Lung microvascular endothelial cell (primary cell): ENCODE data around the gene HOXC4. TPM values are rescaled to one million over a fixed set of nuclear protein-coding genes. Genes with fewer than 3 reads are reported as not detected.
A peak's percentile ranks its signal among the peaks of the same experiment; 100 is the strongest.

Experiments
- DNase-seq, 2 donors: peaks; one replicate each; pipeline versions ENCODE4 v3.0.0 to v3.0.0-alpha.2; 2010; ENCODE audit warnings: low read depth in 2 of 2
- total RNA-seq: library from RNA; depleted of rRNA; stranded (reverse); fragments of >200 nt; gene quantifications from 2 replicates; pipeline ENCODE4 v1.2.1, GENCODE V29; 2014

Gene HOXC4
- total RNA-seq, 1 donor from 2014 or later = not detected

DNA sequence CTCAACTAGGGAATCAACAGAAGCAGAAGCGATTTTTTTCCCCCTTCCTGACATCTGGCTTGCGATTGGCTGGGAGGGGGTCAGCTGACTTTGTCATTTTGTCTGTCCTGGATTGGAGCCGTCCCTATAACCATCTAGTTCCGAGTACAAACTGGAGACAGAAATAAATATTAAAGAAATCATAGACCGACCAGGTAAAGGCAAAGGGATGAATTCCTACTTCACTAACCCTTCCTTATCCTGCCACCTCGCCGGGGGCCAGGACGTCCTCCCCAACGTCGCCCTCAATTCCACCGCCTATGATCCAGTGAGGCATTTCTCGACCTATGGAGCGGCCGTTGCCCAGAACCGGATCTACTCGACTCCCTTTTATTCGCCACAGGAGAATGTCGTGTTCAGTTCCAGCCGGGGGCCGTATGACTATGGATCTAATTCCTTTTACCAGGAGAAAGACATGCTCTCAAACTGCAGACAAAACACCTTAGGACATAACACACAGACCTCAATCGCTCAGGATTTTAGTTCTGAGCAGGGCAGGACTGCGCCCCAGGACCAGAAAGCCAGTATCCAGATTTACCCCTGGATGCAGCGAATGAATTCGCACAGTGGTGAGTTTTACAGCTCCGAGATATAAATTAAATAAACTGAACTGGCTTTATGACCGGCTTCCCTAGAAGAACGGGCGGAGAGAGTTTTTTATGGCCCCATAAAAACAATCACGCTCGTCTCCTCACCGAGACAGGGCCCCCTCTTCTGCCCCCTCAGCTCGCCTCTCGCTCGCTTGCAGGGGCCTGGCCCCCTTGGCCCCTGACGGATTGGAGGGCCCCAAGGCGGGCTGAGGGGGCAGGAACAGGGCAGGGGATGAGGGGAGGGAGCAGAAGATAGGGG lies 25.1 kb upstream of the HOXC4 start, which contains the start of gene HOXC6:
Gene HOXC6 (plus strand): TSS at position 127 of the 888 bp plus-strand sequence. CDS start 82 bp downstream, at position 209.
- no peak for DNase-seq

DNA sequence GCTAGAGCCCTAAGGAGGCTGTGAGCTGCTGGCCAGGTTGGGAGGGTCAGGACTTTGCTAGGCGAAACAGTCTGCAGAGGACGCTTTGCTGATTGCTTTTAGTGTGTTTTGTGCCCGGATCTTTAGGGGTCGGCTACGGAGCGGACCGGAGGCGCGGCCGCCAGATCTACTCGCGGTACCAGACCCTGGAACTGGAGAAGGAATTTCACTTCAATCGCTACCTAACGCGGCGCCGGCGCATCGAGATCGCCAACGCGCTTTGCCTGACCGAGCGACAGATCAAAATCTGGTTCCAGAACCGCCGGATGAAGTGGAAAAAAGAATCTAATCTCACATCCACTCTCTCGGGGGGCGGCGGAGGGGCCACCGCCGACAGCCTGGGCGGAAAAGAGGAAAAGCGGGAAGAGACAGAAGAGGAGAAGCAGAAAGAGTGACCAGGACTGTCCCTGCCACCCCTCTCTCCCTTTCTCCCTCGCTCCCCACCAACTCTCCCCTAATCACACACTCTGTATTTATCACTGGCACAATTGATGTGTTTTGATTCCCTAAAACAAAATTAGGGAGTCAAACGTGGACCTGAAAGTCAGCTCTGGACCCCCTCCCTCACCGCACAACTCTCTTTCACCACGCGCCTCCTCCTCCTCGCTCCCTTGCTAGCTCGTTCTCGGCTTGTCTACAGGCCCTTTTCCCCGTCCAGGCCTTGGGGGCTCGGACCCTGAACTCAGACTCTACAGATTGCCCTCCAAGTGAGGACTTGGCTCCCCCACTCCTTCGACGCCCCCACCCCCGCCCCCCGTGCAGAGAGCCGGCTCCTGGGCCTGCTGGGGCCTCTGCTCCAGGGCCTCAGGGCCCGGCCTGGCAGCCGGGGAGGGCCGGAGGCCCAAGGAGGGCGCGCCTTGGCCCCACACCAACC lies 23.9 kb upstream of the HOXC4 start:
- DNase-seq = no peak

DNA sequence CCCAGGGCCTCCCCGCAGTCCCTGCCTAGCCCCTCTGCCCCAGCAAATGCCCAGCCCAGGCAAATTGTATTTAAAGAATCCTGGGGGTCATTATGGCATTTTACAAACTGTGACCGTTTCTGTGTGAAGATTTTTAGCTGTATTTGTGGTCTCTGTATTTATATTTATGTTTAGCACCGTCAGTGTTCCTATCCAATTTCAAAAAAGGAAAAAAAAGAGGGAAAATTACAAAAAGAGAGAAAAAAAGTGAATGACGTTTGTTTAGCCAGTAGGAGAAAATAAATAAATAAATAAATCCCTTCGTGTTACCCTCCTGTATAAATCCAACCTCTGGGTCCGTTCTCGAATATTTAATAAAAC lies 23.2 kb upstream of the HOXC4 start:
- DNase-seq = no peak

DNA sequence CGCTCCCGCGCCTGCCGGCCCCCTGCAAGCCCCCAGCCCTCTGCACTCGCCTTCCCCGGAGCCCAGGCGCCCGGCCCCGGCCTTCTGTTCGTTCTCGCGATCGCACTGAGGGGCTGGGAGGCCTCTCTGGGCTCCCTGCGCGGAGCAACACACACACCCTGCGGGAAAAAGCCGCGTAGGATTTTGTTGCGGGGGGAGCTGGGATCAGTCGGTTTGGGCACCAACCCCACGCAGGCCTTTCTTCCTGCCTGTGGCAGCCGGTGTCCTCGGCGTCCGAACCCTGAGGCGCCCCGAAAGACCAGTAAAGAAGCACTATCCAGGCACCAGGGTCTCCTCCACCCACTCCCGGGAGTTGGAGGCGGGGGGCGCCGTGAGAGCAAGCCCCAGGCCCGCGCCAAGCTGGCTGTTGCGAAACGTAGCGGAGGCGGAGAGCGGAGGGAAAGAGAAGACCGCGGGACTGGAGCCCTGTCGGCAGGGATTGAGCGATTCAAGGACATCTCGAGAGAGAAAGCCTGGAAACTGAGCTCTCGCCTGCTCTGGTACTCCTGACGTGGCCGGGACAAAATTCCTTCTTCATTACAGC lies 22.7 kb upstream of the HOXC4 start:
- no peak for DNase-seq

DNA sequence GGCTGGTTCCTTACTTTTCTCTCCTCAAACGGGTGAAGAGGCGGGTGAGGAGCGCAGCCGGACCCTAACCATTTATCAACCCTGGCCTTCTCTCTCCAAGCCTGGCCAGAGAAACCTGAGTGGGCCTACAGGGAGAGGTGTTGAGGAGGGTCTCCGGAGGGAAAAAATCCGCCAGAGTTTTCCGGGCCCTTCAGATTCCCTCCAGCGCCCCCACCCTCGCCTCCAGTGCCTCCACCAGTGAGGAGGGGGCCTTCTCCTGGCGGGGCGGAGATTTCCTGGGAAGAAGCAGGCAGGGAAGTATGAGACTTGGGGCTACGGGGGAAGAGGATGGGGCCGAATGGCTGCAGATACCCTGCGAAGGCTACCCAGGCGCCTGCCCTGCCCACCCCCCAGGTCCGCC lies 22.2 kb upstream of the HOXC4 start:
- no peak for DNase-seq

DNA sequence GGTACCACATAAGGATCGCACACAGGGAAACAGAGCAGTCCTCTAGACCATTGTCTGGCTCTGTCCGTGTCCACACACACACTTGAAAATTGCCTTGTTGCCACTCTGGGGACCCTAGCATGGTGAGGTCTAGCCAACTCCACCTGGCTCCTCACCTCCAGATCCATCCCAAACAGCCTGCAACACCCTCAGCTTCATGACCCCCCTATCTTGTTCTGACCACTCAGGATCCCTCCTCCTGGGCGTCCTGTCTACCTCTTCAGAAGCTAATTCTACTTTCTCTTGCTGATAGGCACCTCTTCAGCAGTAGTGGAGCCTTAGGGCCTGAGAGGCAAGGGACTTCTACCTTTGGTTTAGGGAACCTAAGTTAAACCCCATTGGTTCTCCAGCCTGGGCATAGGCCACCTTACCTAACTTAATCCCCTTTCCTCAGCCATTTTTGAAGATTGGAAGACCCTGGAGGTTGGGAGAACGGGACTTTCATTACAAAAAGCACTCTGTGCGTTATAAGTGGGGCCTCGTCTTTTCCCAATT lies 21.5 kb upstream of the HOXC4 start:
- no peak for DNase-seq

DNA sequence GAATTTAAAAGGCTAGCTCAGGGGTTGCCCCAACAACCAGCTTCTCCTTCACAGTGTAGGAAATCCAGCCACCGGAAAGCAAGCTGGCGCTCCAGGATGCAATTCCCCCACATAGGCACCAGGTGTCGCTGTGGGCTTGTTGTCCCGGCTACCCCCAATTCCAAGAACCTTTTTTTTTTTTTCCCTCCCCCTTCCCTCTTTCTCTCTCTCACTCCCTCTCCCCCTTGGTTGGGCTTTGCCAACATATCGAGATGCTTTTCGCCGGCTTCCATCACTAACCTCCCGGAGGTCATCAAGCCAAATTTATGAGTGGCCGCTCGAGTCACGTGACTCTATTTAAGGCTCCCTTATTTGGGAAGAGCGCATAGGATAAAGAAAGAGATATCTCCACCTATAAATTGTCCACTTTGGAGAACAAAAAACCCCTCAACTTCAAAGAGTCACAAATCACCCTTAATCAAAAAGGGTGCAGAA lies 21.0 kb upstream of the HOXC4 start, which contains the start of gene HOXC5:
Gene HOXC5 (plus strand): TSS at position 424 of the 474 bp plus-strand sequence. CDS start 73 bp downstream, outside the sequence.
- peak; percentile 48 to 63 for DNase-seq

DNA sequence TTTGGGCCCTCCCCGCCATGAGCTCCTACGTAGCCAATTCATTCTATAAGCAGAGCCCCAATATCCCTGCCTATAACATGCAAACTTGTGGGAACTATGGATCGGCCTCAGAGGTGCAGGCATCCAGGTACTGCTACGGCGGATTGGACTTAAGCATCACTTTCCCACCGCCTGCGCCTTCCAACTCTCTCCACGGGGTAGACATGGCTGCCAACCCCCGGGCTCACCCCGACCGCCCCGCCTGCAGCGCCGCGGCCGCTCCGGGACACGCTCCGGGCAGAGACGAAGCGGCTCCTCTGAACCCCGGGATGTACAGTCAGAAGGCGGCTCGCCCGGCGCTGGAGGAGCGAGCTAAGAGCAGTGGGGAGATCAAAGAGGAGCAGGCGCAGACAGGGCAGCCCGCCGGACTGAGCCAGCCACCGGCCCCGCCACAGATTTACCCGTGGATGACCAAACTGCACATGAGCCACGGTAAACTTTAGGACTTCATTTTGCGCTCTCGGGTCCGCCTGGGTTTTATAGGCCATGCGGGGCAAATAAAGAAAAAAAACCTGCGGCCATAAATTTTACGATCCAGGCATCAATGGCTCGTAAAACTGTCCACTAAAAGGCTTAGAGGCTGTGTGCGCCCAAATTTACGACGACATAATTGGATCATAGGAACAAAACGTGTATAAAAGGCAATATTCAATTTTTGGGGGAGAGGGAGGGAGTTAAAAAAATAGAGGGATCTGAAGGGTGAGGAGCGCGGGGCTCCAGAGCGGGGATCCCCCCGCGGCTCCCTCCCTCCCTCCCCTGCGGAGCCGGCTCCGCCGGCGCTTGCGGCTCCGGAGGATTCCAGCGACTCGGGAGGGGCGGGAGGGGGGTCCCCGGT lies 20.3 kb upstream of the HOXC4 start:
- no peak for DNase-seq

DNA sequence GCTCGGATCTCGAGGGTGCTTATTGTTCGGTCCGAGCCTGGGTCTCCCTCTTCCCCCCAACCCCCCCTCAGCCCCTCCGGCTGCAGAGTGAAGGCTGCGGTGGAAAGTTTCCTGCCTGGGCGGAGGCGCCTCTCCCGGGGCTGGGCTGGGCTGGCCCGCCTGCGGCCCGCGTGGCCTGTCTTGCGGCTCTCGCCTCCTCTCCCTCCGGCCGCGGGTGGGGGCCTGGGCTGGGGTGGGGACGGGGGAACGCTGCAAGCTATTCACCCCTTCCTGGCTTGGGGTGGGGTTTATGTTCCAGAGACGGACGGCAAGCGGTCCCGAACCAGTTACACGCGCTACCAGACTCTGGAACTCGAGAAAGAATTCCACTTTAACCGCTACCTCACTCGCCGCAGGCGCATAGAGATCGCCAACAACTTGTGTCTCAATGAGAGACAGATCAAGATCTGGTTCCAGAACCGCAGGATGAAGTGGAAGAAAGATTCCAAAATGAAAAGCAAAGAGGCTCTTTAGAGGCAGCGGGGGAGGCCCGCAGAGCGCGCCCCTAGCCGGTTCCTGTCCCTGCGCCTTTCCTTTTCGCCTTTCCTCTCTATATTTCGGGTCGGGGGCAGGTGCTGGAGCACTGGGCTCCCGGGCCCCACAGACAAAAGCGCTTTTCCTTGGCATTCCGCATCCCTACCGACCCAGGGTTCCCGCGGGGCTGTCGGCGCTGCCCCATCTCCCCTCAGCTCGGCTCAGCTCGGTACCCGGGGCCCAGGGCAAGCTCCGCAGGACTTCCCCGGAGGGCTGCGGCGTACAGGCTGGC lies 19.5 kb upstream of the HOXC4 start:
- no peak for DNase-seq

DNA sequence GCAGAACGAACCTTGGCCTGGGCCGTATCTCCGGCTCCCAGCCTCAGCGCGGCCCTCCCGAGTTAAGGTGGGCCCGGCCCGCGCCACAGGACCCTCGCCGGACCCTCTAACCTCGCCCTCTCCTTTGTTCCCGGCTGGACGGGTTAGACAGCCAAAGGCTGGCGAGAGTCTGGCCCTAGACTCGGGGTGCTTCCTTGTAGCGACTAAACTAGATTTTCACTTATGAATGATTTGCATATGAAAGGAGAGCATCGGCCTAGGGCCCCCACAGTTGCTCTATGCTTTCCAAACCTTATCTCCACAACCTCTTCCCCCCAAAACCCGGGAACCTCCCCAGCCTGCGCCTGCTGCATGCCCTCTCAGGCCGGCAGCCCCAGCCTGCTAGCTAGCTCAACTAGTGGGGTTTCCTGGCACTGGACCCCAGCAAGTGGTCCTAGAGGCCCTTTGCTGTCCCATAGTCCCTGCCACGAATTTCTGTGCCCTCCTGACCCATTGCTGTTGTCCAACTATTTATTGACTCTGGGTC lies 18.8 kb upstream of the HOXC4 start:
- no peak for DNase-seq

DNA sequence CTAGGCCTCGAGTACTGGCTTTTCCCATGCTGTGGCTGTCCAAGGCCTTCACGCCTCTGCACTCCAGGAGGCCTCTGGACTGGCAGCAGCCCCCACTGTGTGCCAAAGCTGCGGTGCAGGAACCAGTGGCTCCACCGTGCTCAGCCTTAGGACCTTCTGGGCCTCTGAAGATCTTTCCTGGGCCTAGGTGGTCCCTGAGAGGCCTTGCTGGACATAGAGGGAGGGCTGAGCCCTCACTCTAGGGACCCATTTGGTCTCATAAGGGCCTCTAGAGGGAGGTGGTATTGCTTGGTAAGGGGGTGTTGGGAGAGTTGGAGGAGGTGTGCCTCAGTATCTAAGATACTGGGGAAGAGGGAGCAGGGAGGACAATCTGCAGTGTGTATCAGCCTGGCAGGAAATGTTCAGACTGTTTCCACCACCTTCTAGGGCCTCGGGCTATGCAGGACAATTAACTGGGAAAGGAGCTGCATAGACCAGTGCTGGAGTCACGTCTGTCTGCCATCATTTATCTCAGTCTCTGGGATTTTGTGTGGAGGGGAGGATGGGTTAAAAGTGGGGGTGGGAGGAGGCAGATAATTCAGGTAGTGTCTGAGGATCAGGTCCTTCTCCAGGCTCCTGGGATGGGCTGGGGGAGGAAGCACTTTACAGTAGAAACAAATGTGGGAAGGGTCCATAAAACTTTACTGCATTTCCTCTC lies 17.9 kb upstream of the HOXC4 start:
- no peak for DNase-seq

DNA sequence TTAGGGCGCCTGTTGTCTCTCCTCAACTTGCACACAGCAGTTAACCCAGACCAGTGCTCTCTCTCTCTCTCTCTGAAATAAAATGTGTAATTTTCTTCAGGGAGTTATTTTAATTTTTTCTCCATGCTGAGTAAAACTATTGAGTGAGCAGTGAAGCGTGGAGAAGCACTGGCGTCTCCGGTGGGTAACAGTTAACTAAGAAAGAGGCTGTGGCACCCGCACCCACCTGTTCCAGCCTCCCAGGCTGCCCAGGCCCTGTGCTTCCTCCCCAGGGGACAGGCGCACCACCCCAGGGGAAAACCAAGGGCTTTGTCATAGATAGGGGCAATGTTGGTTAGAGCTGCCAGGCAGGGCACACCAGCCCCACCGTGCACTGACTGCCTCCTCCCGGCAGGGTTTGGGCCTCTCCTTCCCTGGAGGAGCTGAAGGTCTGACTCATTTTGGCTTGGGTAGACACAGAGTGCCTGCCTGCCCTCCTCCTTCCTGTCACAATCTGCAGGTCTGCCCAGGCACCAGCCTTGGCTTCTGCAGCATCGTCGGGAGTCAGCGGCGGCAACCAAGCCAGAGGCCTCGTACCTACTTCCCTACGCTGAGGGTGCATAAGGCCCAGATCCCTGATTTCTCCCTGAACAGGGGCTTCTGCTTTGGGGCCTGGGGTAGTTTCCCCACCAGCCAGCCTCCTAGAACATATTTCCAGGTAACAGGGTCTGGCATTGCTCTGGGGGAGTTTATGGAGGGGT lies 16.8 kb upstream of the HOXC4 start:
- DNase-seq = no peak

DNA sequence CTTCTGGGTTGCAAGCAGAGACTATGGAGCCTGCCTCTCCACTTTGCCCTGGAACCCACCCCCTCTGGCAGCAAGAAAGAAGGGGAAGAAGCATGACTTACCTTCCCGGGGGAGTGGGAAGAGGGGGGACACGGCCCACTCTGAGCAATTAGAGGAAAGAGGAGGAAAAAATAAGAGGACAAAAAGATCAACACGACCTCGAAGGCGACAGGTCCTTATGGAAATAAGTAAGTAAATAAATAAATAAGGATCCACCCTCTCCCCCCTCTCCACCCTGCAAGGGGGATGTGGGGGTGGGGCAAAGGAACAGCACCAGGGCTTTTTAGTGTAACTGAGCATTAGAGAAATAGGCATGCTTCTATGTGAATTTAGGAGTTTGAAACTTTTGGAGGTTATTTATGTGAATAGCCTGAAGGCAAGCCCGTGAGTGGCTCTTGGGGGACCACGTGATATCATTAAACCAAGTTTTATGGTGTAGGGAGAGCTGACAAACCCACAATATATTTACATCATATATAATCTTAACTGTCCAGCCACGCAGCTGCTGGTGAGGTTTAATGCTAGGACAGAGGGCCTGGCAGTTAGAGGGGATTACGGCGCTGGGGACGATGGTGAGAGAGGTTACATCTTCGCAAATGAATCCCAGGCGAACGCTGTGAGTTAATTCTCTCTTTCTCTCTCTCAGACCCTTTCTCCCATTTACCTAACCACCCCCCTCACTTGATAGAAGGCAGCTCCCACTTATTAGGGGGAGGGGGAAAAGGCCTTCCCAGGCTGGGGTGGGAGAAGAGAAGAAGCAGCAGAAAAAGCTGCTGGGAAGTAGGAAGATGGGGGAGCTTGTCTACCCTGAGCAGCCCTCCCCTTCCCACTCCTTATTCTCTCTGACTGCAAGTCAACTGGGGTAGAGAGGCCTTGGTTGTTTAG lies 16.0 kb upstream of the HOXC4 start:
- DNase-seq = no peak

DNA sequence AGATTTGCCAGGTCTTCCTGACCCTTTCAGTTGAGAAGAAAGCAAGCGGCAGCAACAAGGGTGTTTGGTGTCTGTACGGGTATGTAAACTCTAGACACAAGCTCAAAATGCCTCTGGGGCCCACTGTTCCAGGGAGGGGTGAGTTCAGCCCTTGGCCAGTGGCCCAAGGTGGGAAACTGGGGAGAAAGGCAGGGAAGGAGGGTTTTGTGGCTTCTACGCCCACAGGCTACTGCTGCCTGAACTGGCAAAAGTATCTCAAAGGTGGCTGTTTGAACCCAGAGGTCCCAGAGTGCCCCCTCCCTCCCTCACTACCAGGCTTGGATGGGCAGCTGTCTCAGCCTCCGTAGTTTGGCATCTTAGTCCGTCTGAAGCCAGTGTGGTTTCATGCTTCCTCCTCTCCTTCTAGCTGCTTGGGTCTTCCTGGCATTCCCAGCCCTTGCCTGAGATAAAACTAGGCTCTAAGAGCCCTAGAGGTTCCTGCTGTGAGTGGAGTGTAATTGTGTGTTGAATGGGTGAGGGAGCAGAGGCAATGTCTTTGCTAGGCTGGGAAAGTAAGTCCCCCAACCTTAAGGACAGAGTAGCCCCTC lies 15.3 kb upstream of the HOXC4 start:
- DNase-seq = no peak

DNA sequence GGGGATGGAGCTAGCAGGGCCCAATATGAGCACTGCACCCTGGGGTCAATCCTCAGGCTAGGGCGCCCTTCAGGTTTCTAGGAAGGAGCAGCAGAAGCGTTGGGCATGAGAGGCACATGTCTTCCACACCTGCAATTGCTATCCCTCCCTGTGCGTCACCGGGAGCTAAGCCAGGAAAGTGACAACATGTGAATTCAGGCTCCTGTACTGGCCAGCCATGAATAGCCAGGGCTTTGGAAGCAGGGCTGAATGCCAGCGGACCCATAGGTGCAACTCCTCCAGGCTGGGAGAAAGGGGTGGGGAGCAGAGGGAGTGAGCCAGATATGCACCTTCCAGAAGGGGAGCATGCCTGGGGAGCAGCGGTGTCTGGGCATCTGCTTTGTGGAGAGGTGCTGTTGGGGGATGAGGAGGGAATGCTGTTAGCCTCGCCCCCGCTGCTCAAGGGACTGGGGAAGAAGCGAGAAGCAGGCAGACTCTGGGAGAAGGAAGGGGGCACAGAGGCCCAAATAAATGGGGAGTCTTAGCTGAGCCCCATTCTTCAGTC lies 14.7 kb upstream of the HOXC4 start:
- no peak for DNase-seq

DNA sequence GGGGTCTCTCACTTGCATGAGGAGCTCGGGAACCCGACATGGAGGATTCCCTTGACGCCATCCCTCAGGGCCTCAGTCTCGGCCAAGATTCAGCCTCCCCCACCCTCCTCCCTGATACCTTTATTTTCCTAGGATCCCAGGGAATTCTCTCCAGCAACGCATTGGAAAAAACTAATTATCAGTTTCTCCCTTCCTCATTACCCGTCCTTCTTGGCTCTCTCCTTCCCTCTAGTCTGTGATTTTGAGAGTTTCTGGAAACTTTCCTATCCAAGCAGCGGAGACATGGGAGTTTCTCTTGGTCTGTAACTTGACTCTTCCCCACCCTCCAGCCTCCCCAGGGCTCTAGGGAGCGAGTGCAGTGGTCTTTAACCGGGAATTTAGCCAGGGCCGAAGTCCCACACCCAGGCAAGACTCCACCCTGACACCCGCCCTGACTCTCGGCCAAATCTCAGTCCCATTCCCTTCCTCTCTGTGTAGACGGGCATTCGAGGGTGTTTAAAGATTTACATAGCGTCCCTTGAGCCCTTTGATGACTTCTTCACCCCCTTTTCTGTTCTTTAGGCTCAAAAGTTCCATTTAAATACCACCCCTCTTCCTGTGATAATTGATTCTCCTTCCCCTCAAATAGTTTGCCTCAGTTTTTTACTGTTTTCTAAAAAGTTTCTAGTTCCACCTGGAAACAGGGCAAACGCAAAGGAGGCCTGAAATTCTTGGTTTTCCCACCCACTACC lies 14.1 kb upstream of the HOXC4 start:
- no peak for DNase-seq
